Osteoblast (primary cell): ENCODE results near the gene CSNK1E. TPM values are rescaled to one million over a fixed set of nuclear protein-coding genes. Genes with fewer than 3 reads are reported as not detected.
A peak's percentile ranks its signal among the peaks of the same experiment; 100 is the strongest.

Experiments
- DNase-seq: peaks from one replicate; pipeline ENCODE4 v3.0.0; 2011; ENCODE audit warnings: low spot score, mixed read lengths; ENCODE audit not compliant: insufficient read length; ENCODE audit errors: missing footprints
- H2AFZ ChIP-seq: 2 replicates; pipeline ENCODE4 v1.6.0; 2011; ENCODE audit warnings: mild to moderate bottlenecking, low read length
- H3K27ac ChIP-seq: 2 replicates; pipeline ENCODE4 v1.5.1; 2011; ENCODE audit warnings: mild to moderate bottlenecking, low read depth, low read length, moderate library complexity
- H3K27me3 ChIP-seq: 2 replicates; pipeline ENCODE4 v1.6.0; 2012; ENCODE audit warnings: mild to moderate bottlenecking, control low read depth, inconsistent platforms, low read length, moderate library complexity; ENCODE audit not compliant: insufficient read depth
- H3K36me3 ChIP-seq: 2 replicates; pipeline ENCODE4 v1.5.1; 2011; ENCODE audit warnings: mild to moderate bottlenecking, low read length, control low read depth, moderate library complexity; ENCODE audit not compliant: insufficient read depth
- H3K4me1 ChIP-seq: 2 replicates; pipeline ENCODE4 v1.5.1; 2011; ENCODE audit warnings: mild to moderate bottlenecking, low read length, control low read depth, moderate library complexity; ENCODE audit not compliant: insufficient read depth
- H3K4me2 ChIP-seq: 2 replicates; pipeline ENCODE4 v1.6.0; 2011; ENCODE audit warnings: mild to moderate bottlenecking, low read length; ENCODE audit not compliant: insufficient read depth
- H3K4me3 ChIP-seq: fragments of 200-600 bp; sonication (generic); 3 replicates; pipeline ENCODE4 v1.5.1; 2012; ENCODE audit warnings: mild to moderate bottlenecking, low read length, inconsistent platforms; ENCODE audit not compliant: insufficient read depth
- H3K79me2 ChIP-seq: 2 replicates; pipeline ENCODE4 v1.6.0; 2012; ENCODE audit warnings: mild to moderate bottlenecking, low read length, control low read depth, inconsistent platforms; ENCODE audit not compliant: insufficient read depth
- H3K9me3 ChIP-seq: 2 replicates; pipeline ENCODE4 v1.5.1; 2011; ENCODE audit warnings: low read depth, low read length, control low read depth
- H4K20me1 ChIP-seq: 2 replicates; pipeline ENCODE4 v1.6.0; 2012; ENCODE audit warnings: mild to moderate bottlenecking, low read length, control low read depth; ENCODE audit not compliant: insufficient read depth
- total RNA-seq: library from RNA; depleted of rRNA; stranded (reverse); fragments of >200 nt; gene quantifications from 2 replicates; pipeline ENCODE4 v1.2.3, GENCODE V29; 2012
- TF ChIP-seq, protein P1 (sequence below): IDR thresholded peaks from 2 replicates; pipeline ENCODE4 v1.5.1; 2011; ENCODE audit warnings: mild to moderate bottlenecking, low read depth, low read length, moderate library complexity; ENCODE audit errors: extremely low read depth

The CSNK1E gene
- total RNA-seq, 1 donor = 152 TPM

DNA sequence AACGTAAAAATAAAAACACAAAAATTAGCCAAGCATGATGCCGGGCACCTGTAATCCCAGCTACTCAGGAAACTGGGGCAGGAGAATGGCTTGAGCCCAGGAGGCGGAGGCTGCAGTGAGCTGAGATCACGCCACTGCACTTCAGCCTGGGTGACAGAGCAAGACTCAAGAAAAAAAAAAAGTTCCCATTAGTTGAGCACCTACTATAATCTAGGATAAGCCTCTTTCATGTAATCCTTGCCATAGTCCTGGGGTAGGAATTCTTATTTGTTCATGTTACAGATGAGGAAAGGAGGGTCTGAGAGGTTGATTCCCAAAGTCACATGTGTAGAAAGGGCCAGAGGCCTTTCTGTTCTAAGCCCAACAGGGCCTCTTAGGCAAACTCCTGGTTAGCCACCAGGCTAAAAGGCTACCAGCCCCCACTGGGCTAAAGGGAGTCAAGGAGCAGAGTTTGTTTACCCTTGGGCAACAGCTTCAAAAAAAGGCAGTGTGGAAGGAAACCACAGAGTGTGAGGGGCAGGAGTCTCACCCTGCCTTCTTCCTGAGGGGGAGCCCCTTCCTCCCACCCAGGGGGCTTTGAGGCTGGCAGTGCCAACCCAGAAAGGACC is 21.6 kb upstream of the CSNK1E start:
- no peak overlapping the region for H3K27ac ChIP-seq
- TF ChIP-seq, protein P1, sequence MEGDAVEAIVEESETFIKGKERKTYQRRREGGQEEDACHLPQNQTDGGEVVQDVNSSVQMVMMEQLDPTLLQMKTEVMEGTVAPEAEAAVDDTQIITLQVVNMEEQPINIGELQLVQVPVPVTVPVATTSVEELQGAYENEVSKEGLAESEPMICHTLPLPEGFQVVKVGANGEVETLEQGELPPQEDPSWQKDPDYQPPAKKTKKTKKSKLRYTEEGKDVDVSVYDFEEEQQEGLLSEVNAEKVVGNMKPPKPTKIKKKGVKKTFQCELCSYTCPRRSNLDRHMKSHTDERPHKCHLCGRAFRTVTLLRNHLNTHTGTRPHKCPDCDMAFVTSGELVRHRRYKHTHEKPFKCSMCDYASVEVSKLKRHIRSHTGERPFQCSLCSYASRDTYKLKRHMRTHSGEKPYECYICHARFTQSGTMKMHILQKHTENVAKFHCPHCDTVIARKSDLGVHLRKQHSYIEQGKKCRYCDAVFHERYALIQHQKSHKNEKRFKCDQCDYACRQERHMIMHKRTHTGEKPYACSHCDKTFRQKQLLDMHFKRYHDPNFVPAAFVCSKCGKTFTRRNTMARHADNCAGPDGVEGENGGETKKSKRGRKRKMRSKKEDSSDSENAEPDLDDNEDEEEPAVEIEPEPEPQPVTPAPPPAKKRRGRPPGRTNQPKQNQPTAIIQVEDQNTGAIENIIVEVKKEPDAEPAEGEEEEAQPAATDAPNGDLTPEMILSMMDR = no peak
- H2AFZ ChIP-seq = no peak overlapping the region
- H3K27me3 ChIP-seq = no peaks in the 10 kb centered on the region
- no peaks in the 10 kb centered on the region for H3K79me2 ChIP-seq
- peak; percentile 67 for DNase-seq
- no peaks in the 10 kb centered on the region for H4K20me1 ChIP-seq
- H3K4me2 ChIP-seq = no peak overlapping the region
- H3K9me3 ChIP-seq = no peaks in the 10 kb centered on the region
- H3K4me1 ChIP-seq = peaks cover 8% of the 10 kb centered on the region
- no peaks in the 10 kb centered on the region for H3K36me3 ChIP-seq
- H3K4me3 ChIP-seq = no peak overlapping the region

- Histone ChIP-seq H3K4me3 (peak overlapping the region; percentile 73), H3K27ac (no peak overlapping the region)
These were observed 19.5 kb upstream of the CSNK1E start for GRCh38 chr22:38336699-38337098.

GRCh38 chr22:38335077-38335476 is 17.8 kb upstream of the CSNK1E start:
- H3K9me3 ChIP-seq = no peaks in the 10 kb centered on the region
- TF ChIP-seq, protein P1 = no peak
- peaks cover 8% of the 10 kb centered on the region for H3K4me1 ChIP-seq
- no peaks in the 10 kb centered on the region for H3K27me3 ChIP-seq
- no peaks in the 10 kb centered on the region for H3K79me2 ChIP-seq
- DNase-seq = peak; percentile 89
- no peak overlapping the region for H2AFZ ChIP-seq
- no peak overlapping the region for H3K4me2 ChIP-seq
- H3K36me3 ChIP-seq = no peaks in the 10 kb centered on the region
- H4K20me1 ChIP-seq = no peaks in the 10 kb centered on the region
- no peak overlapping the region for H3K27ac ChIP-seq
- no peak overlapping the region for H3K4me3 ChIP-seq

More at GRCh38 chr22:38336699-38337098, 19.5 kb upstream of the CSNK1E start:
- Histone ChIP-seq H2AFZ (peak overlapping the region; percentile 85), H4K20me1 (no peaks in the 10 kb centered on the region), H3K4me2 (peak overlapping the region; percentile 86), H3K27me3 (no peaks in the 10 kb centered on the region), H3K9me3 (no peaks in the 10 kb centered on the region), H3K36me3 (no peaks in the 10 kb centered on the region), H3K79me2 (no peaks in the 10 kb centered on the region), H3K4me1 (peaks cover 8% of the 10 kb centered on the region)
- no peak for DNase-seq
- TF ChIP-seq, protein P1 = no peak

DNA sequence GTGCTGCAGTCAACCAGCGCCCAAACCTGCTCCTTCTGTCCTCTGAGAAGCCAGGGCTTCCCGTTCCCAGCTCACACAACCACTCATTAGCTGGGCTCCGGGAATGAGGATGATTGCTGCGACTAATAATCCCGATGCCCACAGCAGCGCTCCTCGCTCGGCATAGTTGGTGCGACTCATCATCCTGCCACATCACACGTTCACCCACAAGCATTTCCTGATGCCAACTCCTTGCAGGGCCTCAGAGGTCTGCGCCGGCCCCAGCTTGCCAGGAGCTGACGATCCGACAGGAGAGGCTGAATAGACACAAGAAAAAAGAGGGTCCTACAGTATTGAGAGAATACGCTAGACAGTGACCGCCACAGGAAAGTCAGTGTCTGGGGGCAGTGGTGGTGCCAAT is 10.6 kb upstream of the CSNK1E start:
- Histone ChIP-seq H3K36me3 (no peaks in the 10 kb centered on the region), H3K4me2 (peak overlapping the region; percentile 72), H3K27ac (peak overlapping the region; percentile 38), H2AFZ (peak overlapping the region; percentile 83), H3K4me3 (peak overlapping the region; percentile 50), H3K9me3 (no peaks in the 10 kb centered on the region), H3K79me2 (no peaks in the 10 kb centered on the region), H3K4me1 (peaks cover 11% of the 10 kb centered on the region), H3K27me3 (no peaks in the 10 kb centered on the region), H4K20me1 (no peaks in the 10 kb centered on the region)
- TF ChIP-seq, protein P1 = no peak
- peak; percentile 97 for DNase-seq
